Measurements from ENCODE around the gene CHRDL2. TPM values are rescaled to one million over a fixed set of nuclear protein-coding genes. Genes with fewer than 3 reads are reported as not detected.
A peak's percentile ranks its signal among the peaks of the same experiment; 100 is the strongest.

Gene CHRDL2
- total RNA-seq, 1 donor = not detected

DNA sequence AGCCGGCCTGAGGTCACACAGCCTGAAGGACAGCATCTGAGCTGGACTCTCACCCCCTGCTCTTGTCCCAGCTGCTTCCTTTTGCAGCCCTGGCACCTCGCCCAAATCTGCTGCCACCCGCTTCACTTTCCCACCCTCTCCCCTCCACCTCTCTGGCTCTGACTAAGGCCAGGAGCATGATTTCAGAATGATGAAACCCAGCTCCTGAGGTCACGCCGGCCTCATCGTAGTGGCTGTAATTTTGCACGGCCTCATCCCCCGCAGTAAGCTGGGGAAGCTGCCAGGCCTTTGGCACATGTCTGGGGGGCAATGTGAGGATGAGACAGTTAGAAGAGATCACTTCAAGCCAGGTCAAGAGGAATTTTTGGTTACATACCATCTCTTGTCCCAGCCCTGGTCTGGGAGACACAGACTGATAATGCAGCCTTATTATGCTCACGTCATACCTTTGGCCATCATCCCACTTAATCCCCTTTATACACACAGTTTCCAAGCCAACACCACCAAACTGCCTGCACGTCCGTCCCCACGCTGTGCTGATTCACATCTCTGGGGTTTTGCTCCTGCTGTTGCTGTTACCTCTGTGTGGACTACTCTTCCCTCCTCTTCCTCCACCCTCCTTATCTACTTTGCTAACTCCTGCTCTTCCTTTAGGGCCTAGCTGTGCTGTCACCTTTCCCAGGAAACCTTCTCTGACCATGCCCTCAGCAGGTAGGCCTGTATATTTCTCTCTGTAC lies 58.1 kb downstream of the CHRDL2 start:
- H3K4me3 ChIP-seq (ENCODE audit: low read depth, low read length) = no peak overlapping the region
- DNase-seq (ENCODE audit: low read depth) = peak; percentile 98
- TF ChIP-seq, protein P1, sequence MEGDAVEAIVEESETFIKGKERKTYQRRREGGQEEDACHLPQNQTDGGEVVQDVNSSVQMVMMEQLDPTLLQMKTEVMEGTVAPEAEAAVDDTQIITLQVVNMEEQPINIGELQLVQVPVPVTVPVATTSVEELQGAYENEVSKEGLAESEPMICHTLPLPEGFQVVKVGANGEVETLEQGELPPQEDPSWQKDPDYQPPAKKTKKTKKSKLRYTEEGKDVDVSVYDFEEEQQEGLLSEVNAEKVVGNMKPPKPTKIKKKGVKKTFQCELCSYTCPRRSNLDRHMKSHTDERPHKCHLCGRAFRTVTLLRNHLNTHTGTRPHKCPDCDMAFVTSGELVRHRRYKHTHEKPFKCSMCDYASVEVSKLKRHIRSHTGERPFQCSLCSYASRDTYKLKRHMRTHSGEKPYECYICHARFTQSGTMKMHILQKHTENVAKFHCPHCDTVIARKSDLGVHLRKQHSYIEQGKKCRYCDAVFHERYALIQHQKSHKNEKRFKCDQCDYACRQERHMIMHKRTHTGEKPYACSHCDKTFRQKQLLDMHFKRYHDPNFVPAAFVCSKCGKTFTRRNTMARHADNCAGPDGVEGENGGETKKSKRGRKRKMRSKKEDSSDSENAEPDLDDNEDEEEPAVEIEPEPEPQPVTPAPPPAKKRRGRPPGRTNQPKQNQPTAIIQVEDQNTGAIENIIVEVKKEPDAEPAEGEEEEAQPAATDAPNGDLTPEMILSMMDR (IDR thresholded peaks at IDR 0.05; ENCODE audit: insufficient read depth, low read length) = no peak

DNA sequence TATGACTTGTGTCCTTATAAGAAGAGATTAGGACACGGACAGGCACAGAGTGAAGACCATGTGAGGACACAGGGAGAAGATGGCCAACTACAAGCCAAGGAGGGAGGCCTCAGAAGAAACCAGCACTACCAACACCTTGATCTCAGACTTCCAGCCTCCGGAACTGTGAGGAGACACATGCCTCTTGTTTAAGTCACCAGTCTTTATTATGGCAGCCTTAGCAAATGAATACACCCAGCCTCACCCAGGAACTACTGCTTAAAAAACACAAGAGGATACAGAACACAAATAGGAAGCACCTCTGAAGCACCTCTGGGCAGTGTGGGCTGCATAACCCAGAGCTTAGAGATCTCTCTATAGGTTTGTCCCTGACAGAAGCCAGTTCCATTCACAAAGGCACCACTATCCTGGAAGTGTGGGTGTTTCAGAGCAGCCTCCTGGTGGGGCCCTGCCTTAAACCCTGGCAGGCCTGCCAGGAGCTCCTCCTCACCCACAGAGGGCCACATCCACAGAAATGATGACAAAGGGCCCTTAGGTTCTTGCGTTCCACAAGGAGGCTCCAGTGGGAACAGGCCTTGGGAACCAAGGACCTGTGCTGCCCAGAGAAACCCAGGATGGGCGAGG lies 58.8 kb downstream of the CHRDL2 start:
- TF ChIP-seq, protein P1 (IDR thresholded peaks at IDR 0.05; ENCODE audit: insufficient read depth, low read length) = no peak
- H3K4me3 ChIP-seq (ENCODE audit: low read depth, low read length) = no peak overlapping the region
- DNase-seq (ENCODE audit: low read depth) = no peak

DNA sequence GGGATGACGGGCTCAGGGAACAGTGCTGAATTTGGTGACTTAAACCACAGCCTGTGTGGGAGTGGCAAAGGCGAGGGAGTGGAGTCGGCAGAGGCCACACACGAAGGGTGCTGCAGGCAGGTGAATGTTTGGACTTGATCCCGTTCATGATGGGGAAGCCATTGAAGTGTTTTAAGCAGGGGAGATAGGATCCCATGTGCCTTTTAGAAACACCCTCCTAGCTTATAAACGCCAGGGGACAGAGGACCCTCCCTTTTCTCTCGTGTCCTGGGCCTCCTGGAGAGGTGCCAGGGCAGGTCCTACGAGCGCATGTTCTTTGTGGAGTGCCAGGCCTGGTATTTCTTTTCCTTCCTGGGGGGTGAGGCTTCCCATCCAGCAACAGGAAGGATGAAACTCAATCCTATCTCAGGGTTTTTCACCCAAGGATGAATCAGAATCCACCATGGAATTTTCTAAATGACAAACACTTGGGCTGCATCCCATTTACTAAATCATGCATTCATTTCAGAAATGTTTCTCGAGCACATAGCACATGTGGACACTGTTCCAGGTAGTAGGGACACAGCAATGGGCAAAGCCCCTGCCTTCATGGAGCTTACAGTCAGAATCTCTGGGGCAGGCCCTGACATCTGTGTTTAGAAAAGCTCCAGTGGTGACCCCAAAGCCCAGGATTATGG lies 59.6 kb downstream of the CHRDL2 start:
- peak; percentile 53 for DNase-seq (ENCODE audit: low read depth)
- TF ChIP-seq, protein P1 (IDR thresholded peaks at IDR 0.05; ENCODE audit: insufficient read depth, low read length) = no peak

DNA sequence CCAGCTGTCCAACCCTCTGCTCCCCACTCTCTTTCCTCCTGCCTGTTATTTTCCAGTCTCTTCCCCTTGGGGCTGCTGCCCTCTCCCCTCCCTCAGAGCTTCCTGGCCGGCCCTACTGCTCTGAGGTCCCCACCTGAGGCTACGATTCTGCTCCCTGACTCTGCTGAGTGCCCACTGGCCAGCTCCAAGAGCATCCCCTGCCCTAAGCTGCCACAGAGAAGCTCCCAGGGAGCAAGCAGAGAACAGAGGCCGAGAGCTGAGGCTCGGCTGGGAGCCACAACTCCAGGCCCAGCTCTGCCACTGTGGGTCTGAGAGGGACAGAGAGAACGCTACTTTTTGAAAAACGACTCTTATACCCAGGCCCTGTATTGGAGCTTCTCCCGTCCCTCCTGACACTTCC lies 61.1 kb downstream of the CHRDL2 start:
- TF ChIP-seq, protein P1 (IDR thresholded peaks at IDR 0.05; ENCODE audit: insufficient read depth, low read length) = no peak
- no peak overlapping the region for H3K4me3 ChIP-seq (ENCODE audit: low read depth, low read length)
- no peak for DNase-seq (ENCODE audit: low read depth)

More for the DNA sequence above, 59.6 kb downstream of the CHRDL2 start:
- H3K4me3 ChIP-seq (ENCODE audit: low read depth, low read length) = no peak overlapping the region

DNA sequence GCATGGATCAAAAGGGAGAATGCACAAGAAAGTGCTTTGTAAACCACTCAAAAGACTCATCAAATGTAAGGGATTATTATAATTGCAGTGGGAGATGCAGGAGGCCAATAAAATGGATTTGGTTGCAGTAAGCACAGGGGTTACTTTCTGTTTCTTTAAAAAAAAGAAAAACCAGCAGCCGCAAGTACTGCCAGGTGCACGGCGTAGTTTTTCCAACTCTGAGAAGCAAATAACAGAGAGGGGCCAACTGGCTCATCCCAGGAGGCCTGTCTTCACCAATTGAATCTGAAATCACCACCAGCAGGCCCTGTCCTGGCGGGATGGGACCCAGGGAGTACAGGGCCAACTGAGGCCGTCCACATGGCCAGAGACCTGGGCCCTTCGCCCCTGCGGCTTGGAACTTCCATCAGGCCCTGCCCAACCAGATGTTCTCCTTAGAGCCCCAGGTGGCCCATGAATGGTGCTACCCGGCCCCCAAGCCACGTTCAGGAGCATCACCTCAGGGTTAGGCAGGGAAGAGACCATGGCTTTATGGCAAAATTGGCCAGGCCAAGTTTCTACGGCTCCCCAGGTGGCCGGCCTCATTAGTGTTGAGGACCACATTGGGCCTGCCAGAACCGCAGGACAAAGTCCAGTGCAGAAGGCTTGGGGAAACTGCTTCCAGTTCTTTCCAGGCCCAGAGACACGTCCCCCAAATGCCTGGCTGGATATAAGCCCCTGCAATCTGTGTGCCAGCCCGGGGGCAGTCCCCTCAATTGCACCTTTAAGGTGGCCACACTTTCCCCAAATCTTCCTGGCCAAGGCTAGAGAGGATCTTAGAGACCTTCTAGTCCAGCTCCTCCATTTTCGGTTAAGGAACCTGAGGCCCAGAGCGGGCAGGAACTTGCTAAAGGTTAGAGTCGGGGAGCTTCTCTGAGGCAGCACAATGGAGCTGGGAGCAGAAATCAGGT lies 61.7 kb downstream of the CHRDL2 start:
- TF ChIP-seq, protein P1 (IDR thresholded peaks at IDR 0.05; ENCODE audit: insufficient read depth, low read length) = no peak
- H3K4me3 ChIP-seq (ENCODE audit: low read depth, low read length) = no peak overlapping the region
- DNase-seq (ENCODE audit: low read depth) = no peak

DNA sequence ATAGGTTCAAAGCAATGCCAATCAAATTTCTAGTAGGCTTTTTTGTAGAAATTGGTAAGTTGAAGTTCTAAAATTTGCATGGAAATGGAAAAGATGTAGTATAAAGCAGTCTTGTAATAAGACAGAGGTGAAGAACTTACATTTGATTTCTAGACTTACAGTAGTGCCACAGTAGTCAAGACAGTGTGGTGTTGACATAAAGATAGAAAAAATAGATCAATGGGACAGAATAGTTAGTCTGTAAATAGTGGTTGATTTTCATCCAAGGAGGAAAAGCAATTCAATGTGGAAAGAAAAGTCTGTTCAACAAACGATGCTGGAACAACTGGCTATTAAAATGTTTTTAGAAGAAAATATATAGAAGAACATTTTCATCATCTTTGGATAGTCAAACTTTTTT lies 67.9 kb downstream of the CHRDL2 start:
- TF ChIP-seq, protein P1 (IDR thresholded peaks at IDR 0.05; ENCODE audit: insufficient read depth, low read length) = no peak
- no peak overlapping the region for H3K4me3 ChIP-seq (ENCODE audit: low read depth, low read length)
- DNase-seq (ENCODE audit: low read depth) = no peak
